Prostate gland (tissue), 2 donors: ENCODE measurements around the gene RGPD8.

Source experiments
- CTCF ChIP-seq, 4 experiments: fragments of 200-600 bp in 2 of 4; fragments of 450-650 bp in 2 of 4; sonication (generic) in 2 of 4; IDR thresholded peaks; 1 replicate in 3 of 4; 2 replicates in 1 of 4; pipeline ENCODE4 v1.5.1; 2016 to 2019; ENCODE audit warnings: antibody characterized with exemption in 4 of 4, mild to moderate bottlenecking in 2 of 4, moderate library complexity in 2 of 4
- POLR2A ChIP-seq: fragments of 450-650 bp; IDR thresholded peaks from one replicate; pipeline ENCODE4 v1.6.1; 2016; ENCODE audit warnings: antibody characterized with exemption, mild to moderate bottlenecking

GRCh38 chr2:112474844-112475486, 41.5 kb upstream of the RGPD8 start:
- TF ChIP-seq CTCF (IDR thresholded peaks at IDR 0.05) (no peak), POLR2A (no peak)
